NT2/D1 (cell line): ENCODE results near the gene PRKCQ.

Source experiments
- SUZ12 ChIP-seq: IDR thresholded peaks from 2 replicates; pipeline ENCODE4 v1.6.1; 2011; ENCODE audit not compliant: insufficient read length, insufficient read depth; ENCODE audit errors: extremely low read depth
- YY1 ChIP-seq: IDR thresholded peaks from 2 replicates; pipeline ENCODE4 v1.6.1; 2011; ENCODE audit not compliant: insufficient read length, insufficient read depth

DNA sequence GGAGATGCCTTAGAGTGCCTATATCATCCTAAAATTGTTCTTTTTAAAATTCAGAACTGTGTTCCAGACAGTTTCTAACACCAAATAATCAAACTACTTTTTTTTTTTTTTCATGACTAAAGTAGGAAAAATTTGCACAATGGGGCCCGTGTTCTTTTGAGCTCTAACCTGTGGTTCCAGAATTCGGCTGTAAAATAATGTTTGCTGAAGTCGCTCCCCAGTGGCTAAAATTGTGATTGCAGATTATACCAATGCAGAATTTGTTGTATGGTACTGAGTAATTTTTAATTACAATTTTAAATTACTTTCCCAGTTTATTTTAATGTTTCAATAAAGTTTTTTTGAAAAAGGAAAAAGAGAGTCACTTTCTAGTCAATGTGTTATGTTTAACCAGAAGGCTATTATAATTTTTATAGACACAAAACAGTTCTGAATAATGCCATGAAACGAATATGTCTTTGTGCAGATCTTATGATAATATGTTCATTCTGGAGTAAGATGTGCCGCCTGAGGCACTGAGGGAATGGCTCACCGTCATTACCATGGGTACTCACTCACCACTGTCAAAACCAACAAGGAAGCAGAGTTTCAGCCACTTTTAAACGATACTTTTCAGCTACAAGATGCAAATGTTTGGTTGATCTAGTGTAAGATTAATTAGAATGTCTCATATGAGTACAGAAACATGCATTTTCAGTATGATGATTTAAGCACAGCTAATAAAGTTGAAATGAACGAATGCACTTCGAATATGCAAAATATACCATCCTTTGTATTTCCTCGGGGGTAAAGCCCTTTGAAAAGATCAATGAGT, 173.6 kb downstream of the PRKCQ start:
- no peak for TF ChIP-seq YY1
- no peak for TF ChIP-seq SUZ12
